Sigmoid colon (tissue), 4 donors: Measurements from ENCODE around the gene LPP.
A peak's percentile ranks its signal among the peaks of the same experiment; 100 is the strongest.

ENCODE experiments used
- CTCF ChIP-seq, 4 experiments: fragments of 450-650 bp in 3 of 4; fragments of 200-600 bp in 1 of 4; IDR thresholded peaks; one replicate each; pipeline ENCODE4 v1.5.1; 2016 to 2019; ENCODE audit warnings: antibody characterized with exemption in 4 of 4, mild to moderate bottlenecking in 3 of 4, moderate library complexity in 2 of 4
- EP300 ChIP-seq, 4 donors: sonication (generic); formaldehyde crosslinking; IDR thresholded peaks; one replicate each; pipeline ENCODE4 v1.6.1; 2017; ENCODE audit warnings: antibody characterized with exemption in 4 of 4
- POLR2A ChIP-seq, 2 donors: fragments of 450-650 bp; IDR thresholded peaks; one replicate each; pipeline ENCODE4 v1.6.1; 2016; ENCODE audit warnings: antibody characterized with exemption in 2 of 2, mild to moderate bottlenecking in 2 of 2, moderate library complexity in 2 of 2
- POLR2AphosphoS5 ChIP-seq, 4 donors: sonication (generic); formaldehyde crosslinking; IDR thresholded peaks; one replicate each; pipeline ENCODE4 v1.6.1; 2017; ENCODE audit warnings: antibody characterized with exemption in 4 of 4

DNA sequence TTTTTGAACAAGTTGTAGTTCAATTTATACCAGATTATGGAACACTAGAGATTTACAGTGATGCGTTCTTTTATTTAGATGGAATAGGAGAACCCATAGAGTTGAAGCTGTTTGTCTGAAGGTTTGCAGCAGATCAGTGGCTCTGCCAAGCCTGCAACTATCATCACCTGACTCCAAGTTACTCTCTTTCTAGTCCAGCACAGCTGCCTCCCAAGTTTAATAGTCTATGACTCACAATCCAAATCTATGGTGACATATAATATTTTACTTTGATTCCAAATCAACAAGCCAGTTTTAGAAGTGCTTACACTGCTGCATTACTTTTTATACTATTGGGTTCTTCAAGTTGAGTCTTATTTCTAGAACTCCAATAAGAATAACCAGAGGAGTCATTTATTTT lies 400.4 kb downstream of the LPP start:
- no peak for TF ChIP-seq CTCF (IDR thresholded peaks at IDR 0.05)
- peak; percentile 5 to 30 (median 12) for TF ChIP-seq POLR2AphosphoS5 (IDR thresholded peaks at IDR 0.05)
- no peak for TF ChIP-seq POLR2A (IDR thresholded peaks at IDR 0.05)
- peak in 1 of 4 donors; percentile 33 for TF ChIP-seq EP300 (IDR thresholded peaks at IDR 0.05)
